ENCODE data around the gene MAP1B. TPM values are rescaled to one million over a fixed set of nuclear protein-coding genes. Genes with fewer than 3 reads are reported as not detected.

The MAP1B gene
- polyA plus RNA-seq, 3 donors: 0.02 TPM; not detected in 2

DNA sequence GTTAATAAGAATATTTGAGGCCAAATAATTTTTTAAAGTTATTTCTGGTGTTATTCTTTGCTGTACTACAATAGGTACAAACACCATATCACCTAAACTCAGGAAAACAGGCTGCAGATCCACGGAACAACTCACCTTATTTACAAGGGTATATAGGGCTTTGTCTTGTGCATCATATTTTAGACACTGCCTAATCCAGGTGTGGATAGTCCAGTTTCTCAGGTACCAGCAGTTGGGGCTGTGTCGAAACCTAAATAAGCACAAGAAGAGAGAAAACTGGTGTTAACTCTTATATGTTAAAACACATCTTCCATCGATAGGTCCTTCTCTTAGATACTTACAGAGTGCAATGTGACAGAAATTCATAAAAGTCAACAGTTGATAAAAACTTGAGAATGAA, 130.6 kb downstream of the MAP1B start:
- no peak overlapping the region for H3K4me3 ChIP-seq (replicated peaks in 1 of 3; ENCODE audit: low read depth in 2 of 3, low read length in 3 of 3)
- Mint-ChIP-seq H3K9me3 (no peaks in the 10 kb centered on the region), H3K27me3 (ENCODE audit: low read depth in 3 of 3) (no peaks in the 10 kb centered on the region), H3K36me3 (peaks cover 38% of the 10 kb centered on the region in 2 donors), H3K4me3 (no peak overlapping the region), H3K27ac (no peak overlapping the region), H3K4me1 (peaks cover 14% of the 10 kb centered on the region)
- H3K9me3 ChIP-seq (replicated peaks in 1 of 2; ENCODE audit: control insufficient read depth in 1 of 2, insufficient read depth in 1 of 2, low read length in 2 of 2): no peaks in the 10 kb centered on the region
- peaks cover 5 to 15% of the 10 kb centered on the region in 2 donors for H3K4me1 ChIP-seq (ENCODE audit: control insufficient read depth in 1 of 2, insufficient read depth in 2 of 2, low read length in 2 of 2)
- intact Hi-C loops (cut with micrococcal nuclease): no loop called here
- H3K27me3 ChIP-seq (ENCODE audit: control insufficient read depth in 2 of 2, insufficient read depth in 2 of 2, low read length in 2 of 2): no peaks in the 10 kb centered on the region
- H3K9ac ChIP-seq (ENCODE audit: insufficient read depth, low read length, poor library complexity, severe bottlenecking): no peak overlapping the region
- H3K79me2 ChIP-seq (ENCODE audit: insufficient read depth, low read length): no peaks in the 10 kb centered on the region
- H3K4me2 ChIP-seq (replicated peaks; ENCODE audit: extremely low read depth, low read length, poor library complexity, severe bottlenecking): no peak overlapping the region
- H3K36me3 ChIP-seq (replicated peaks in 1 of 2; ENCODE audit: control insufficient read depth in 1 of 2, insufficient read depth in 2 of 2, low read length in 2 of 2): peaks cover 9 to 25% of the 10 kb centered on the region in 2 donors
- H2AFZ ChIP-seq (ENCODE audit: insufficient read depth, low read depth, low read length, poor library complexity, severe bottlenecking): no peak overlapping the region
- TF ChIP-seq, protein P1, sequence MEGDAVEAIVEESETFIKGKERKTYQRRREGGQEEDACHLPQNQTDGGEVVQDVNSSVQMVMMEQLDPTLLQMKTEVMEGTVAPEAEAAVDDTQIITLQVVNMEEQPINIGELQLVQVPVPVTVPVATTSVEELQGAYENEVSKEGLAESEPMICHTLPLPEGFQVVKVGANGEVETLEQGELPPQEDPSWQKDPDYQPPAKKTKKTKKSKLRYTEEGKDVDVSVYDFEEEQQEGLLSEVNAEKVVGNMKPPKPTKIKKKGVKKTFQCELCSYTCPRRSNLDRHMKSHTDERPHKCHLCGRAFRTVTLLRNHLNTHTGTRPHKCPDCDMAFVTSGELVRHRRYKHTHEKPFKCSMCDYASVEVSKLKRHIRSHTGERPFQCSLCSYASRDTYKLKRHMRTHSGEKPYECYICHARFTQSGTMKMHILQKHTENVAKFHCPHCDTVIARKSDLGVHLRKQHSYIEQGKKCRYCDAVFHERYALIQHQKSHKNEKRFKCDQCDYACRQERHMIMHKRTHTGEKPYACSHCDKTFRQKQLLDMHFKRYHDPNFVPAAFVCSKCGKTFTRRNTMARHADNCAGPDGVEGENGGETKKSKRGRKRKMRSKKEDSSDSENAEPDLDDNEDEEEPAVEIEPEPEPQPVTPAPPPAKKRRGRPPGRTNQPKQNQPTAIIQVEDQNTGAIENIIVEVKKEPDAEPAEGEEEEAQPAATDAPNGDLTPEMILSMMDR (IDR thresholded peaks at IDR 0.05): no peak
- no peak for DNase-seq
- no peaks in the 10 kb centered on the region for H4K20me1 ChIP-seq (ENCODE audit: insufficient read depth, low read length)
- no CpG with 5 or more reads among the region's 3 CpGs for WGBS (ENCODE audit: insufficient coverage)
- H3K27ac ChIP-seq (ENCODE audit: low read depth in 1 of 2, low read length in 2 of 2): no peak overlapping the region

DNA sequence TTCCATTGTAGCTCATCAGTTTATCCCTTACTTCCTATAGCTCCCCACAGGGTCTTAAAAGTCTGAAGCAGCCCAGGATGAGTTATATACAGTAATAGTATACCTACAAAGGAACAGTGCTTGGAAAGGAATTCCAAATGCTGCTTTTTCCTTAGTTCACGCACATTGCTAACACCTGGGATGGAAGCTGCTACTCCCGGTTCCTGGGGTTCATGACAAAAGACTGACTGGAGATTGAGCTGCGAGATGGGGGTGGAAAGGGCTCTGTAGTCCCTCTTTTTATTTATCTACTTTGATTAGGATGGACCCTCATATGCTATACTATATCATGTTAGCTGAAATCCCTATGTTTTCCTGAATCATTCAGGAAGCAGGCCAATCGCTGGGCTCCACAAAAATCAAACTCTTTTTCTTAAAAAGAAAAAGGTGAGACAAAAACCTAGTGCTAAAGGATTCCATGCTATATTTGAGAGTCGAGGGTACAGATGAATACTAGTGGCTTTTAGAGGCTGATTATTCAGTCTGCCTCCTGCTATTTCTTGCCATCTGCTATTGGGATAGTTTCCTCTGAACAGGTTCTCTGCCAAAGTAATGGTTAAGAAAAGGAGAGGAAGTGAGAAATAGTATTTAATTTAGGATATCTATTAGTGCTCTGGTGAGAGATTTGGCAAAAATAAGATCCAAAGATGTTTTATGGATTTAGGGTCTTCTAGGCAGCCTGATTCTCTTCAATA, 131.6 kb downstream of the MAP1B start:
- H3K79me2 ChIP-seq (ENCODE audit: insufficient read depth, low read length): no peaks in the 10 kb centered on the region
- no peaks in the 10 kb centered on the region for H4K20me1 ChIP-seq (ENCODE audit: insufficient read depth, low read length)
- no peak overlapping the region for H3K9ac ChIP-seq (ENCODE audit: insufficient read depth, low read length, poor library complexity, severe bottlenecking)
- peaks cover 9 to 25% of the 10 kb centered on the region in 2 donors for H3K36me3 ChIP-seq (replicated peaks in 1 of 2; ENCODE audit: control insufficient read depth in 1 of 2, insufficient read depth in 2 of 2, low read length in 2 of 2)
- H3K4me2 ChIP-seq (replicated peaks; ENCODE audit: extremely low read depth, low read length, poor library complexity, severe bottlenecking): no peak overlapping the region
- intact Hi-C loops (cut with micrococcal nuclease): no loop called here
- Mint-ChIP-seq H3K4me1 (peaks cover 10% of the 10 kb centered on the region), H3K27me3 (ENCODE audit: low read depth in 3 of 3) (no peaks in the 10 kb centered on the region), H3K4me3 (no peak overlapping the region), H3K9me3 (no peaks in the 10 kb centered on the region), H3K27ac (no peak overlapping the region), H3K36me3 (peaks cover 35 to 37% of the 10 kb centered on the region in 2 donors)
- no peak overlapping the region for H3K4me3 ChIP-seq (replicated peaks in 1 of 3; ENCODE audit: low read depth in 2 of 3, low read length in 3 of 3)
- WGBS (ENCODE audit: insufficient coverage): no CpG with 5 or more reads among the region's 5 CpGs
- no peaks in the 10 kb centered on the region for H3K27me3 ChIP-seq (ENCODE audit: control insufficient read depth in 2 of 2, insufficient read depth in 2 of 2, low read length in 2 of 2)
- TF ChIP-seq, protein P1 (IDR thresholded peaks at IDR 0.05): no peak
- no peak overlapping the region for H3K27ac ChIP-seq (ENCODE audit: low read depth in 1 of 2, low read length in 2 of 2)
- DNase-seq: no peak
- H2AFZ ChIP-seq (ENCODE audit: insufficient read depth, low read depth, low read length, poor library complexity, severe bottlenecking): no peak overlapping the region
- peaks cover 5 to 9% of the 10 kb centered on the region in 2 donors for H3K4me1 ChIP-seq (ENCODE audit: control insufficient read depth in 1 of 2, insufficient read depth in 2 of 2, low read length in 2 of 2)
- no peaks in the 10 kb centered on the region for H3K9me3 ChIP-seq (replicated peaks in 1 of 2; ENCODE audit: control insufficient read depth in 1 of 2, insufficient read depth in 1 of 2, low read length in 2 of 2)
